ENCODE data around the gene DNAJC16.
A peak's percentile ranks its signal among the peaks of the same experiment; 100 is the strongest.

The DNAJC16 gene

GRCh38 chr1:15525050-15526020 lies 1.3 kb upstream of the DNAJC16 start:
- no peaks in the 10 kb centered on the region for H3K27me3 ChIP-seq (ENCODE audit: low read depth, low read length)
- H2AFZ ChIP-seq (ENCODE audit: low read depth, low read length), result peak overlapping the region; percentile 71
- H3K4me1 ChIP-seq (ENCODE audit: low read length), result peaks cover 25% of the 10 kb centered on the region
- H3K27ac ChIP-seq (ENCODE audit: low read length), result peak overlapping the region; percentile 54
- peak overlapping the region; percentile 62 for H3K9ac ChIP-seq (ENCODE audit: low read length)
- TF ChIP-seq CTCF (IDR thresholded peaks at IDR 0.05; ENCODE audit: low read depth, low read length) (no peak), EZH2phosphoT487 (IDR thresholded peaks at IDR 0.05; ENCODE audit: low read depth) (no peak)
- H3K4me2 ChIP-seq (ENCODE audit: low read length), result peak overlapping the region; percentile 100
- no peaks in the 10 kb centered on the region for H3K36me3 ChIP-seq (replicated peaks; ENCODE audit: low read depth, low read length)
- peak overlapping the region; percentile 96 for H3K4me3 ChIP-seq (ENCODE audit: low read length)
- no peaks in the 10 kb centered on the region for H4K20me1 ChIP-seq (ENCODE audit: insufficient read depth, low read length)
- H3K9me3 ChIP-seq (ENCODE audit: insufficient read depth, low read length), result no peaks in the 10 kb centered on the region
- H3K79me2 ChIP-seq (ENCODE audit: low read length), result peaks cover 14% of the 10 kb centered on the region

- Histone ChIP-seq H2AFZ (ENCODE audit: low read depth, low read length) (peak overlapping the region; percentile 18), H3K27ac (ENCODE audit: low read length) (peak overlapping the region; percentile 54), H3K27me3 (ENCODE audit: low read depth, low read length) (no peaks in the 10 kb centered on the region), H3K9me3 (ENCODE audit: insufficient read depth, low read length) (no peaks in the 10 kb centered on the region), H3K36me3 (replicated peaks; ENCODE audit: low read depth, low read length) (no peaks in the 10 kb centered on the region), H3K4me3 (ENCODE audit: low read length) (peak overlapping the region; percentile 96), H4K20me1 (ENCODE audit: insufficient read depth, low read length) (no peaks in the 10 kb centered on the region), H3K4me1 (ENCODE audit: low read length) (peaks cover 26% of the 10 kb centered on the region), H3K4me2 (ENCODE audit: low read length) (peak overlapping the region; percentile 100), H3K79me2 (ENCODE audit: low read length) (peaks cover 14% of the 10 kb centered on the region), H3K9ac (ENCODE audit: low read length) (peak overlapping the region; percentile 62)
- TF ChIP-seq CTCF (IDR thresholded peaks at IDR 0.05; ENCODE audit: low read depth, low read length), result no peak
- no peak for TF ChIP-seq EZH2phosphoT487 (IDR thresholded peaks at IDR 0.05; ENCODE audit: low read depth)
Observed at GRCh38 chr1:15526021-15526489, 593 bp upstream of the DNAJC16 start.

- TF ChIP-seq EZH2phosphoT487 (IDR thresholded peaks at IDR 0.05; ENCODE audit: low read depth), result no peak
- TF ChIP-seq CTCF (IDR thresholded peaks at IDR 0.05; ENCODE audit: low read depth, low read length), result no peak
- H3K4me1 ChIP-seq (ENCODE audit: low read length), result peaks cover 23% of the 10 kb centered on the region
- no peak overlapping the region for H2AFZ ChIP-seq (ENCODE audit: low read depth, low read length)
- peaks cover 14% of the 10 kb centered on the region for H3K79me2 ChIP-seq (ENCODE audit: low read length)
- H3K36me3 ChIP-seq (replicated peaks; ENCODE audit: low read depth, low read length), result peaks cover 4% of the 10 kb centered on the region
- H3K9me3 ChIP-seq (ENCODE audit: insufficient read depth, low read length), result no peaks in the 10 kb centered on the region
- no peaks in the 10 kb centered on the region for H3K27me3 ChIP-seq (ENCODE audit: low read depth, low read length)
- H3K4me2 ChIP-seq (ENCODE audit: low read length), result no peak overlapping the region
- no peak overlapping the region for H3K4me3 ChIP-seq (ENCODE audit: low read length)
- no peak overlapping the region for H3K9ac ChIP-seq (ENCODE audit: low read length)
- no peaks in the 10 kb centered on the region for H4K20me1 ChIP-seq (ENCODE audit: insufficient read depth, low read length)
- no peak overlapping the region for H3K27ac ChIP-seq (ENCODE audit: low read length)
Observed at GRCh38 chr1:15531003-15531402, 4.4 kb downstream of the DNAJC16 start.

- Histone ChIP-seq H3K27ac (ENCODE audit: low read length) (no peak overlapping the region), H3K9ac (ENCODE audit: low read length) (no peak overlapping the region), H3K9me3 (ENCODE audit: insufficient read depth, low read length) (no peaks in the 10 kb centered on the region), H3K79me2 (ENCODE audit: low read length) (peaks cover 14% of the 10 kb centered on the region), H2AFZ (ENCODE audit: low read depth, low read length) (no peak overlapping the region), H3K27me3 (ENCODE audit: low read depth, low read length) (no peaks in the 10 kb centered on the region), H4K20me1 (ENCODE audit: insufficient read depth, low read length) (no peaks in the 10 kb centered on the region), H3K4me1 (ENCODE audit: low read length) (peaks cover 22% of the 10 kb centered on the region), H3K4me2 (ENCODE audit: low read length) (0 out of 2 replicates have a peak overlapping the region, but pooled peaks have one; percentile 17), H3K36me3 (replicated peaks; ENCODE audit: low read depth, low read length) (peaks cover 4% of the 10 kb centered on the region), H3K4me3 (ENCODE audit: low read length) (no peak overlapping the region)
- TF ChIP-seq CTCF (IDR thresholded peaks at IDR 0.05; ENCODE audit: low read depth, low read length) (no peak), EZH2phosphoT487 (IDR thresholded peaks at IDR 0.05; ENCODE audit: low read depth) (no peak)
Observed at GRCh38 chr1:15531682-15532081, 5.0 kb downstream of the DNAJC16 start.

All from OCI-LY3 (cell line).